PFSK-1 (cell line): ENCODE data around the gene SUPT3H.

ENCODE experiments used
- FOXP2 ChIP-seq: optimal IDR thresholded peaks from 2 replicates; pipeline ENCODE3; 2011; ENCODE audit warnings: borderline replicate concordance, control low read depth, inconsistent platforms; ENCODE audit not compliant: insufficient read depth; ENCODE audit errors: extremely low read length, extremely low read depth
- POLR2AphosphoS5 ChIP-seq: IDR thresholded peaks from 2 replicates; pipeline ENCODE4 v1.6.1; 2012; ENCODE audit warnings: low read depth, mild to moderate bottlenecking, control low read depth, low read length, moderate library complexity
- SIN3A ChIP-seq: IDR thresholded peaks from 2 replicates; pipeline ENCODE4 v1.6.1; 2012; ENCODE audit warnings: mild to moderate bottlenecking, low read length, moderate library complexity, borderline replicate concordance; ENCODE audit not compliant: insufficient read depth
- TAF1 ChIP-seq: IDR thresholded peaks from 2 replicates; pipeline ENCODE4 v1.6.1; 2012; ENCODE audit warnings: low read length, control low read depth, borderline replicate concordance; ENCODE audit not compliant: insufficient read depth
- TF ChIP-seq, protein P1 (sequence below), 2 experiments: IDR thresholded peaks; 2 replicates each; pipeline versions ENCODE4 v1.6.1 to v1.8.0; 2011 to 2012; ENCODE audit warnings: low read depth in 2 of 2, low read length in 2 of 2, control low read depth in 1 of 2, inconsistent platforms in 1 of 2, mild to moderate bottlenecking in 1 of 2, moderate library complexity in 1 of 2; ENCODE audit not compliant: insufficient read depth in 1 of 2

Gene SUPT3H

DNA sequence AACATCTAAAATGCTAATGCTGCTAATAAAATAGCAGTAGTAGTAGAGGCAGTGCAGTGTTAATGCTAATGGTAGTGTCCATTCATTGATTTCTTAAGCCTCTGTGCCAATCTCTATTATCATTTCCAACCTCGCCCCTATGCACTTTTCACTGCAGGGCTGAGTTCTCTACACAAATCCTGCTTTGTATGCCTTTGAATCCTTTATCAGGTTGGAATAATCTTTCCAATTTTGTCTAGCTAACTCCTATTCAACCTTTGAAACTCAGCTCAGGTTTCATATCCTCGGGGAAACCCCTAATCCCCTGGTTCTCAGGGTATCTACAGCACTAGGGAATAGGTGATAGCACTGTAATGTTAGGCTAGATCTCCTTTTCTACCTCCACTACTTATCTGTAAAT lies 333.6 kb downstream of the SUPT3H start:
- TF ChIP-seq SIN3A: no peak
- no peak for TF ChIP-seq TAF1
- no peak for TF ChIP-seq POLR2AphosphoS5
- TF ChIP-seq, protein P1, sequence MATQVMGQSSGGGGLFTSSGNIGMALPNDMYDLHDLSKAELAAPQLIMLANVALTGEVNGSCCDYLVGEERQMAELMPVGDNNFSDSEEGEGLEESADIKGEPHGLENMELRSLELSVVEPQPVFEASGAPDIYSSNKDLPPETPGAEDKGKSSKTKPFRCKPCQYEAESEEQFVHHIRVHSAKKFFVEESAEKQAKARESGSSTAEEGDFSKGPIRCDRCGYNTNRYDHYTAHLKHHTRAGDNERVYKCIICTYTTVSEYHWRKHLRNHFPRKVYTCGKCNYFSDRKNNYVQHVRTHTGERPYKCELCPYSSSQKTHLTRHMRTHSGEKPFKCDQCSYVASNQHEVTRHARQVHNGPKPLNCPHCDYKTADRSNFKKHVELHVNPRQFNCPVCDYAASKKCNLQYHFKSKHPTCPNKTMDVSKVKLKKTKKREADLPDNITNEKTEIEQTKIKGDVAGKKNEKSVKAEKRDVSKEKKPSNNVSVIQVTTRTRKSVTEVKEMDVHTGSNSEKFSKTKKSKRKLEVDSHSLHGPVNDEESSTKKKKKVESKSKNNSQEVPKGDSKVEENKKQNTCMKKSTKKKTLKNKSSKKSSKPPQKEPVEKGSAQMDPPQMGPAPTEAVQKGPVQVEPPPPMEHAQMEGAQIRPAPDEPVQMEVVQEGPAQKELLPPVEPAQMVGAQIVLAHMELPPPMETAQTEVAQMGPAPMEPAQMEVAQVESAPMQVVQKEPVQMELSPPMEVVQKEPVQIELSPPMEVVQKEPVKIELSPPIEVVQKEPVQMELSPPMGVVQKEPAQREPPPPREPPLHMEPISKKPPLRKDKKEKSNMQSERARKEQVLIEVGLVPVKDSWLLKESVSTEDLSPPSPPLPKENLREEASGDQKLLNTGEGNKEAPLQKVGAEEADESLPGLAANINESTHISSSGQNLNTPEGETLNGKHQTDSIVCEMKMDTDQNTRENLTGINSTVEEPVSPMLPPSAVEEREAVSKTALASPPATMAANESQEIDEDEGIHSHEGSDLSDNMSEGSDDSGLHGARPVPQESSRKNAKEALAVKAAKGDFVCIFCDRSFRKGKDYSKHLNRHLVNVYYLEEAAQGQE (IDR thresholded peaks at IDR 0.05; ENCODE audit: insufficient read depth in 1 of 2, low read depth in 2 of 2, low read length in 2 of 2): no peak
- no peak for TF ChIP-seq FOXP2

DNA sequence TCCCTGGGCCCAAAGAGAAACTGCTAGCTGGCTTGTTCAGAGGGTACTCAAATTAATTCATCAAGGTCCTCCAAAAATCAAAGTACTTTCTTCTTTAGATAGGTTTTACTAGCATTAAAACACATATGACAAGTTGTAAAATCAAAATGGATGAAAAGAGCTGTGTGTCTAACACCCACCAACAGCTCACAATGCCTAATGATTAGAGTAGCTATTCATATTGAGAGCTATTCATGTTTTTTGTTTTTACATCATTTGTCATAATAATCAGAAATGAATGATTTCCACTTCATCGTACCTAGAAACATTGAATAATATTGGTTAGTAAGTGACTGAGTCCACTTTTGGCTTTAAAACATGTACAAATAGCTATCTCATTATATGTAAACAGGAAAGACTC lies 339.5 kb downstream of the SUPT3H start:
- TF ChIP-seq, protein P1 (IDR thresholded peaks at IDR 0.05; ENCODE audit: insufficient read depth in 1 of 2, low read depth in 2 of 2, low read length in 2 of 2): no peak
- no peak for TF ChIP-seq FOXP2
- TF ChIP-seq SIN3A: no peak
- no peak for TF ChIP-seq POLR2AphosphoS5
- no peak for TF ChIP-seq TAF1

DNA sequence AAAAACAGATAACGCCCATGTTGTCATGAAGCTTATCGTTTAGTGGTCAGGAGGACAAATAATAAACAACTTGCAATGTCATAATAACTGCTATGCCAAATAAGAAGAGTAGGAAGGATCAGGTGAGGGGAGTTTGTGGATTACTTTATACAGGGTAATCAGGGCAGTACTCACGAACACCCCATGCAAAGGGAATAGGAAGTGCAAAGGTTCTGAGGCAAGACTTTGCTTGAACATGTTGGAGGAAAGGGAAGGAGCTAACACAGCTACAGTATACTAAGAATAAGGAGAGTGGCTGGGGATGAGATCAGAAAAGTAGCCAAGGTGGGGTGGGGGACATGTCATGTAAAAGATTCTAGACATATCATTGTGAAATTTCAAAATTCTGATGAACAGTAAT lies 341.6 kb downstream of the SUPT3H start:
- TF ChIP-seq FOXP2 (no peak), TAF1 (no peak), POLR2AphosphoS5 (no peak), SIN3A (no peak)
- TF ChIP-seq, protein P1 (IDR thresholded peaks at IDR 0.05; ENCODE audit: insufficient read depth in 1 of 2, low read depth in 2 of 2, low read length in 2 of 2): no peak

DNA sequence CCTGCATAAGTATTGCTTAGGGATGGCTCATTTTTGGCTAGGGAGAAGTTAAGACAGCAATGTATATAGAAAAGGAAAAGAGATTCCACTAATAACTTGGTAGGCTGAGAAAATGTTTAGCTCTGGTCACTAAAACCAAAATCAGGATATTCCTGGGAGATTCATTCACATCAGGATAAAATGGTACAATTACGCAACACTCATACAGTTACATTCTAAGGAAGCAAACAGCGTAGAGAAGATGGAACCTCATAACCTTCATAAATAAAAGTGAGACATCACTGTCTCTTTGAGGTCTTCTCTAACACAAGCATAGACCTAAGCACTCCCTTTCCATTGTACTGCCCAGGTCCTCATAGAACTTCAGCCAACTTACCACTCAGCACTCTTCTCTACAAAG lies 345.3 kb downstream of the SUPT3H start:
- TF ChIP-seq POLR2AphosphoS5 (no peak), TAF1 (no peak), FOXP2 (no peak), SIN3A (no peak)
- TF ChIP-seq, protein P1 (IDR thresholded peaks at IDR 0.05; ENCODE audit: insufficient read depth in 1 of 2, low read depth in 2 of 2, low read length in 2 of 2): no peak

DNA sequence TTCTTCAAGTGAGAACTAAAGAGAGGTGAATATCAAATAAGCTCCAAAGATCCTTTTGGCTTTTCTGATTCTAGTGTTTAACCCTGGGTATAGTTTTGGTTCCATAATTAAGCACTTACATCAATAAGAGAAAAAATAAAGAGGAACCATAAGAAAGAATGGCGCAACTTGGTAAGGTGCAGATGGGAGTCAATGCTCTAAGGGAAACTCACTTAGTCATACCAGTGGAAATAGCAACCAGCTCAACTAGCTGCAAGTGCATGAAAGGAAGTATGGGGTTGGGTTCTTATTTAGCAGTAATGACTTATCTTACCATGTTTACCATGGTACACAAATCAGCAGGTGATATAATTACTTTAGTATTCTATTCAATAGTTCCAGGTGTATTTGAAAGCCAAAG lies 346.1 kb downstream of the SUPT3H start:
- TF ChIP-seq, protein P1 (IDR thresholded peaks at IDR 0.05; ENCODE audit: insufficient read depth in 1 of 2, low read depth in 2 of 2, low read length in 2 of 2): no peak
- no peak for TF ChIP-seq TAF1
- no peak for TF ChIP-seq FOXP2
- no peak for TF ChIP-seq SIN3A
- TF ChIP-seq POLR2AphosphoS5: no peak
